GM19025 (cell line): Measurements from ENCODE around the gene KIAA2012.

Source experiments
- ATAC-seq: cut with Tn5 transposase; IDR thresholded peaks from one replicate; pipeline ENCODE4 v1.9.1; 2021; ENCODE audit warnings: mild to moderate bottlenecking, low read depth, moderate library complexity; ENCODE audit not compliant: unreplicated experiment

Gene KIAA2012

DNA sequence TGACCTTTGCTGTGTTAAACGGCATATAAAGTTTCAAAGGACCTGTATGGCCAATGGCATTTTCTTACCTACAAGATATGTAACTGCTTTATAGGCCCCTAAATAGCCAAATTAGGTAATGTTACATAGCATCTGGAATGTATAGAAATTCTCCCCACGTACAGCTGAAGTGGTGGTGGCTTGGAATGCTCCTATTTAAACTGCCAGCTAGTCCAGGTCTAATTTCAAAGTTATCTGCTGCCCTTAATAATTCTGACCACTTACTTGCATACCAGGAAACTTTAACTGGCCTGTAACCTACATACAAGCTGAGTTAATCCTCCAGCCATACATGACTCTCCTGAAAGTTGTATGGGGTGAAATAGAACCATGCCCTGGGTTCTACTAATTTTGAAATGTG, 1.3 kb downstream of the KIAA2012 start:
- ATAC-seq, result no peak

- ATAC-seq, result no peak
Measured at GRCh38 chr2:202079310-202079709, 6.3 kb downstream of the KIAA2012 start.

DNA sequence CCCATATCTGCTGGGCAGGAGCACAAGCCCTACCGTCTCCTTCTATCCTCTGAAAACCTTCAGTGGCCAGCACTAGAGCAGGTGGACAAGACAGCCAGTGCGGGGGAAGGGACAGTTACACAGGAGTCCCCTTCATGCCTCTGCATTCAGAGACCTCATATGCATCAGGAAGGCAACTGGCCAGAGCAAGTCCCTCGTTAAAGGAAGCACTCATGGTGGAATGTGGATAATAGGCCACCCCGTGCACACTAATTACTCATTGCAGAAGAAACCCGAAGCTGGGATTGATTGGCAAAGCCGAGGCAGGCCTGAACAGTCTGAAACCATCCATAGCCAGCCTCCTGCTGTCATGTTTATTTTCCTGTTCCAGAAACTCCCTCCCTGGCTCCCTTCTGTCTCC, 11.2 kb downstream of the KIAA2012 start:
- no peak for ATAC-seq

GRCh38 chr2:202088777-202089176, 15.7 kb downstream of the KIAA2012 start:
- ATAC-seq, result no peak

DNA sequence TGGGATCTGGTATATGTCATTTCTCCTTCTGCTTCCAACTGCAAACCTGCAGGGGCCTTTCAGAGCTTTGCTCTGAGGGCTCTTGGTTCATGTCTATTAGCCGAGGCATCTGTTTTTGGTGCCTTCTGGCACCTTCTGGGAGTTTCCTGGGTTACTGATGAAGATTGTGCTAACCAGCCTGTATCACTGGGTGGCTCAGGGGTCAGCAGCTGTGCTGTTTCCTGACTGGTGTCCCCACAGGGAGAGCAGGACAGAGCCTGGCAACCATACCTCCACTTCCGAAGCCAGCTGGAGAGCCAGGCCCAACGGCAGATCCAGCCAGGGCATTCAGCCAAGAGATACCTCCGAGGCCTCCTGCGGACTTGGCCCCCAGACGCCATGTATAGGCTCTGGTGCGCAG, 17.5 kb downstream of the KIAA2012 start:
- ATAC-seq, result no peak

DNA sequence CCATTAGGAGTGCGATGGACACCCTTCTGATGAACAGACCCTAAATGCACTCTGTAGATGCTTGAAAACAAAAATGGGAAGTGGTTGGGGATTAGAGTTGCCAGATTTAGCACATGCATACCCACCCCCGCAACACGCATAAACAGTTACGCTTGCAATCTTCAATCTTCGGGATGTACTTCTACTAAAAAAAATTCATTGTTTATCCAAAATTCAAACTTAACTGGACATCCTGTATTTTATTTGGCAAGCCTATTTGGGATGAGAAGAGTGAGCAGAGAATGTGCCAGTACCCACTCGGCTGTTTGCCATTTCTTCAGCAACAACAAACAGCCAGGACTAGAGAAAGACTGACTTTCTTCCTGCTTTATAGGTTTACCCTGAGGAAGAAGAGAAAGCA, 18.4 kb downstream of the KIAA2012 start:
- ATAC-seq, result no peak

DNA sequence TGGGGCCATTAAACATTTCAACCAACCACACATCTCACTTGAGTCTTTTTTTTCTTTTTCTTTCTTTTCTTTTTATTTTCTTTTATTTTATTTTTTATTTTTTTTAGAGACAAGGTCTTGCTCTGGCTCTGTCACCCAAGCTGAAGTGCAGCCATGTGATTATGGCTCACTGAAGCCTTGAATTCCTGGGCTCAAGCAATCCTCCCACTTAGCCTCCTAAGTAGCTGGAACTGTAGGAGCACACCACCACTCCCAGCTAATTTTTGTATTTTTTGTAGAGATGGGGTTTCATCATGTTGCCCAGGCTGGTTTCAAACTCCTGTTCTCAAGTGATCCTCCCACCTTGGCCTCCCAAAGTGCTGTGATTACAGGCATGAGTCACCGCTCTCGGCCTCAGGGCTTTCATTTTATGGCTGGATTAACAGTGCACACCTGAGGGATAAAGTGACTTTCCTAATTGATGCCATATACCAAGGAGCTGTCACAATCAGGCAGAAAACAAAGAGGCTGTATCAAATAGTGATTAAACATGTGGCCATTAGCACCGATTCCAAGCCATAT, 21.5 kb downstream of the KIAA2012 start:
- no peak for ATAC-seq

DNA sequence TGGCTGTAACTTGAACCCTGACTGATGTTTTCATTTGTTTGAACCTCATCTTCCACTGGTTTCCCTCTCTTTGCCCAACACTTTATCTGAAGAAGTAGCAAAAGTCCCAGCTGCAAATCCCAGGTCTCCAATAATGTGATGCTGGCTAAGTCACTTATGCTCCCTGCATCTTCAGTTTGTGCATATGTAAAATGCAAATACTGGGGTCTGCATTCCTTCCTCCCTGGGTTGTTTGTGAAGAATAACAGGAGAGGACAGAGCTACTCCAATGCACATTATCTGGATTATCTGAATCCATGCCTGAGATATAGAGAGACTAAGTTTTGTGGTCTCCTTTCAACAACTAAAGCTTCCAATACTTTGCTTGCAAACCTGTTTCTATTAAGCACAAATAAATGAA, 22.2 kb downstream of the KIAA2012 start:
- ATAC-seq, result no peak

DNA sequence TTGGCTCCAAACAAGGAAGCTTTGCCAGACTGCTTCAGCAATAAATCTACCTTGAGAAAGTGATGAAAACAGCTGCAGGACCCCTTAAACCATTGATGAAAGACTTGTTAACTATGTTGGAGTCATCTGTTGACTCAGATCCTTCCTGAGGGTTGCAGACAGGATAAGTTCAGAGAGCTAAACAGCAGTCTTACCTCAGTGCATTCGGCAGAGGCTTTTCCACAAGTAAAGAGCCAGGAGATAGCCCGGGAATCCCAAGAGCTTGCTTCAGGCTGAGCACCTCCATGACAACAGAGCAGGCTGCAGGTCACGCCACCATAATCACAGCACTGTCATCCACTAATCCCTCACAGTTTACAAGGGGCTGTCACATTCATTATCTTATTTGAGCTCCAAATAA, 23.7 kb downstream of the KIAA2012 start:
- ATAC-seq, result no peak

DNA sequence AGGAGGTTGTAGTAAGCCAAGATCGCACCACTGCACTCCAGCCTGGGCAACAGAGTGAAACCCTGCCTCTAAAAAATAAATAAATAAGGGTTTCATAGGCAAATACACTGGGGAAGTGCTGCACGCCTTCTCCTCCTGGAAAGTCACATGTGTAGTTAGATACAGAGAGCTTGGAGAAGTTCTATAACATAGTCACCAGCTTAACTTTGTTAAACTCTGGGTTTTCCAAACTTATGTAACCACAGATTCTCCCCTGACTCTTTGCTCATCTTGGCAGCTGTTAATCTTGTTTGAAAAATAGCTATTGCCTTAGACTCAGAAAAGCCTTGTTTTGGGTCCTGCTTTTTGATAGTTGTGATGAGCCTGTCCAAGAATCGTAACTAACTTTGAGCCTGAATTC, 25.2 kb downstream of the KIAA2012 start:
- ATAC-seq, result no peak

GRCh38 chr2:202099515-202099914, 26.5 kb downstream of the KIAA2012 start:
- ATAC-seq, result no peak

DNA sequence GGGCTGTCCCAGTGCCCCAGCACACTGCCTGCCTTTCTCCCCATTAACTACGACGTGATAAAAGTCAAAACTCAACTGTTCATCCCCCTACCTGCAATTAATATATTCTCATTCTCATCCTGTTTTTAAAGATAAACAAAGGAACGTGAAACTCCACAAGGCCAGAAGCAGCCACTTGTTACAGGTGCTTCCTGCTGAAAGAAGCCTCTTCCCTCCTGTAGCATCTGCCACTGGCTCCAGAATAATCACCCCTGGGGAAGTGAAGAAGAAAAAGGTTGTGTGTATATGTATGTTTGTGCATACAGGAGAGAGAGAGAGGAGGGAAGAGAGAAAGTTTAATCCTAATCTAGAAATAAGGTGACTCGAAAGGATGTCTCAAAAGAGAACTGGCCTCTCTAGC, 27.1 kb downstream of the KIAA2012 start:
- no peak for ATAC-seq

DNA sequence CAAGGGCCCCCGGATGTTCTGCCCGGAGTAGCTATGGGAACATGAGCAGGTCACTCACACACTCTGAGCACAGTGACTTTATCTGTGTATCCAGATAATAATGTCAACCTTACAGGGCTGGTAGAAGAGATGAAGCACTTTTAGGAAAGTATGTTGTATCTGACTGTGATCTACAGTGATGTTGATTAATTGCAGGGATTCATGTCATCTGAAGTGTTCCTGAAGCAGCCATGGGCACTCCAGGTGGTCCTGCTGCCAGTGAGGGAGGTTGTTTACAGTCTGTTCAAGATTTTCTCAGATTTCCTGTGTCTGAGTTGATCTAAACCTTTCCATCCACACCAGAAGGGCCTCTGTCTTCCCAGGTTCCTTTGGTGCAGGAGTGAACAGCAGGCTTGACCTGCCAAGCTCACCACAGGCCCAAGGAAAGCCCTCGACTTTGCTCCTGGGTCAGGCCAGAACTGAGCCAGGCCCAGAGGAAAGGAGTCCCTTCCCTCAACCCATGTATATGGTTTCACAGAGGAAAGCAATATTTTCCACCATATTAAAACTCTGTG, 28.0 kb downstream of the KIAA2012 start:
- no peak for ATAC-seq

DNA sequence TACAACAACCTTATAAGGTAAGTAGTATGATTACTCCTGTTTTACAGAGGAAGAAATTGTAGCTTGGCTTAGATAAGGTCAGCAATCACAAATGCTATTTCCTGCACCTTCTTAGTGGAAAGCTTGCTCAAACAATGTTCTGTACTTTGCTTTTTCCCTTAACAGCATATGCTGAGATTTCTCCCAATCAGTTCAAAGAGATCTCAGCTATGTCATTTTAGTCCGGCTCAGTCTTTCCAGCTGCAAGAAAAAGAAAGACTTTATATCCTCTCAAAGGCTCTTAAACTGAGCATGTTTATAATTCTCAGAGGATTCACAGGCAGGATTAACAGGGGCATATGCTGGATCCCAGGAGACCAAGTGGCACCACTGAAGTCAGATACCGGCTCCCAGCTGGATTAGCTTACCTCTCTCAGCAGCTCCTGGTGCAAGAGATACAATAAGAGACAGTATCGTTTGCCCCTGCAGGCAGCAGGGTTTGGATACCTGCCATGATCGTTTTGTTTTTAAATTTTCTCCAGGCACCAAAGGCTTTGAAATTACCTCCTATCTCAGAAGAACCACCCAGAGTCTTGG, 29.5 kb downstream of the KIAA2012 start:
- no peak for ATAC-seq

DNA sequence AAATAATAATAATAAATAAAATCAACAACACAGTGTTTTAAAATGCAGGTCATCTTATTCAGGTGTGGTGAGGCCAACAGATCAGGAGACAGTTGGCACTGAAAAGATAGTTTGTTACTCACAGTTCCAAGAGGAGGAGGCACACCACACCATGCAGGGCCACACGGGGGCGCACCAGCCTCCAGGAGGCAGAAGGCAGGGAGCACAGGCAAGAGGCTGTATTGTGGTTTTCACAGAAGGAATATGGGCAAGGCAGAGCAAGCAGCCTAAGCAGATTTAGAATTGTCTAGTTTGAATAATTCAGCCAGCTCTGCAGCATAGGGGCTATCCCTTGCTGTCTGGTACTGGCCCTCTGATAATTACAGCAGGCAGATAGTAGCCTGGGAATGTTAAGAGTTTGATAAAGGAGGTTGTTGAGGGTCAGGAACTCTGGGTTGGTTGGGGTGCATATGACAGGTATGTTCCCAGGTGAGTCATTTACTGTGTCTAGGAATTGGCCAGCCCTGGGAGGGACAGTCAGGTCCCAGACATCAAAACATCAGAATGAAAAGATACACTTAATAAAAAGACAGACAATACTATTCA, 31.3 kb downstream of the KIAA2012 start:
- ATAC-seq, result no peak

DNA sequence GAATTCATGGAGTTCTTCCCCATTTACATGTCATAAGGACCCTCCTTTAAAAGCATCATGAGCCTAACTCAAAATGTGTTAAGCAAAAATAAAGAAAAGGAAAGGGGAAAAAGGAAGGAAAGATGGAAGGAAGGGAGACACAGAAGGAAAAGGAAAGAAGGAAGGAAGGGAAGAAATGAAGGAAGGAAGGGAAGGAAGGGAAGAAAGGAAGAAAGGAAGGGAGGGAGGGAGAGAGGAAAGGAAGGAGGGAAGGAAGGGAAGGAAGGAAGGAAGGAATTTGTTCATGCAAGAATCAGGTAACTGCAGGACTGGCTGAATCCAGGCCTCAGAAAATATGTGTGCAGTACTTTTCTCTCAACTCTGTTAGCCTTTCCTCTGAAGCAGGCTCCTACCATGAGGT, 32.0 kb downstream of the KIAA2012 start:
- no peak for ATAC-seq

DNA sequence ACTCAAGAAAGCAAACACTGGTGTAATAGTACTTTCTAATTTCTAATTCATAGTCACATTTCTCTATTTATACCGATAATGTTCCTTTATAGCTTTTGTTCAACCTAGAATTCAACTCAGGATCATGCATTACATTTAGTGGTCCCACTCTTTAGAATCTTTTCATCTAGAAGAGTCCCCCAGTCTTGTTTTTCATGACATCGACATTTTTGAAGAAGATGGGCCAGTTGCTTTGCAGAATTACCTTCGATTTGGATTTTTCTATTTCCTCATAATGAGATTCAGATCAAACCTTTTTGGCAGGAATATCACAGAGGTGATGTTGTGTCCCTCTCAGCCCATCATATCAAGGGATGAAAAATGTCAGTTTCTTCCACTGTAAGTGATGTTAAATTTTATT, 35.3 kb downstream of the KIAA2012 start:
- ATAC-seq, result no peak

- no peak for ATAC-seq
Measured at GRCh38 chr2:202109139-202109736, 36.2 kb downstream of the KIAA2012 start.

DNA sequence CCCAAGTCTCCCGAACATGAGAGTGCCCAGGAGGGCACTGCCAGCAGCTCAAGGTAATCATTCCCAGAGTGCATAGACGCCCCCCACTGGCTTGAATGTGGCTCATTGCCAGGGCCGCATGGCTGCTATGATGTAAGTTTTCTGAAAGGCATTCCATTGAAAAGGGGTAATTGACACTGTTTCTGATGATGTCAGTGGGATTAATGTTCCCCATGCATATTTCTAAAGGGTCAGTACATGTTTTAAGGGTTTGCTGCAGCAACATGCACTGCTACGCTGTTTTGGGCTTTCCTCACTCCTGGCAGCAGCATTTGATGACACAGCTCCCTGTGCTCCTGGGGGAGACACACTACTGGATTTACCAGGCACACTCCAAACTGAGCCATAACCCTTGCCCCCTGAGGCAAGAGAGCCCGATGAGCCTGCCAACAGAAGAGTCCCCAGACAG, 36.7 kb downstream of the KIAA2012 start:
- no peak for ATAC-seq

DNA sequence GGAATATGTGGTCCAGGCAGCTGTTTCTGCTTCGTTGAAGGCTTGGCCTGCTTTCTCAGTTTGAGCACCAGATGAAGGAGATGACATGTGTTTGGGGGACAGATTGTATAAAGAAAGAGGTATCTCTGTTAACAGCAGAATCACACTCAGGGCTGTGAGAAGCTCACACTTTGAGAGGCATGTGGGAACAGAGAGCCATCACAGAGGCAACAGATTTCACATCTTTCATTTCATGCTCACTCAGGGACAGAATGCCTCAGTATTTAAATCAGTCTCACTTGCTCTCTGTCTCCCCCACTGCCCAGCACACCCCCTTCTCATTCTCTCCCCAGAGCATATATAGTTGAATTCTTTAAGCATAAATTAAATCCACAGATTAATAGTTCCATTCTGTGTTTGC, 37.4 kb downstream of the KIAA2012 start:
- ATAC-seq, result no peak

DNA sequence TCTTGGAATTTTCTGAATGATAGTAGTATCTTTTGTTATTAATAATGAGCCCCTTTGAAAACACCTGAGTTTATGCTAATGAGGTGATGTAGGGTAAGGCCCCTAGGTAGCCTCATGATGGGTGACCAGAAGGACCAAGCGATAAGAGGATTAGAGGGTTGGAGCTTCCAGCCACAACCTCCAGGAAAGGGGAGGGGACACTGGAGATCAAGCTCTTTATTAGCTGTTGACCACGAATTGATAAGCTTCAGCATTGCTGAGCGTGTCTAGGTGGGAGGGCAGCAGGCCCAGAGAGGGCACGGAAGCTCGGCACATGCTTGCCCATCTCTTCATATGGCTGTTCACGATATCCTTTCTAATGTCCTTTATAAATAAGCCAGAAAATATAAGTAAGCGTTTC, 39.0 kb downstream of the KIAA2012 start:
- no peak for ATAC-seq
